ENCODE results near the gene NCAPD2. TPM values are rescaled to one million over a fixed set of nuclear protein-coding genes. Genes with fewer than 3 reads are reported as not detected.

The NCAPD2 gene
- total RNA-seq, 2 donors from 2014 or later, result 19.9 to 26.7 TPM

GRCh38 chr12:6469092-6469491, 24.8 kb upstream of the NCAPD2 start:
- H3K27ac ChIP-seq, result no peak overlapping the region
- no peaks in the 10 kb centered on the region for H3K27me3 ChIP-seq (replicated peaks; ENCODE audit: insufficient read depth)
- DNase-seq (ENCODE audit: low spot score), result no peak
- ATAC-seq (ENCODE audit: insufficient number of reproducible peaks, low FRiP score, low read depth), result no peak
- peaks cover 15 to 23% of the 10 kb centered on the region in 2 donors for H3K4me1 ChIP-seq (ENCODE audit: control insufficient read depth in 1 of 2, low read depth in 2 of 2)
- H3K36me3 ChIP-seq, result peaks cover 9% of the 10 kb centered on the region
- no peak for TF ChIP-seq CTCF (IDR thresholded peaks at IDR 0.05)
- peak overlapping the region; percentile 84 for H3K4me3 ChIP-seq
- H3K9me3 ChIP-seq, result no peaks in the 10 kb centered on the region

GRCh38 chr12:6469609-6470374, 24.1 kb upstream of the NCAPD2 start:
- peaks cover 15 to 23% of the 10 kb centered on the region in 2 donors for H3K4me1 ChIP-seq (ENCODE audit: control insufficient read depth in 1 of 2, low read depth in 2 of 2)
- peak overlapping the region; percentile 86 to 90 for H3K27ac ChIP-seq
- H3K9me3 ChIP-seq, result no peaks in the 10 kb centered on the region
- ATAC-seq (ENCODE audit: insufficient number of reproducible peaks, low FRiP score, low read depth) (no peak), DNase-seq (ENCODE audit: low spot score) (no peak)
- no peaks in the 10 kb centered on the region for H3K27me3 ChIP-seq (replicated peaks; ENCODE audit: insufficient read depth)
- no peak for TF ChIP-seq CTCF (IDR thresholded peaks at IDR 0.05)
- H3K4me3 ChIP-seq, result peak overlapping the region; percentile 84
- peaks cover 3% of the 10 kb centered on the region for H3K36me3 ChIP-seq

- Histone ChIP-seq H3K4me1 (ENCODE audit: control insufficient read depth in 1 of 2, low read depth in 2 of 2) (peaks cover 15 to 23% of the 10 kb centered on the region in 2 donors), H3K36me3 (no peaks in the 10 kb centered on the region), H3K9me3 (no peaks in the 10 kb centered on the region), H3K27ac (peak within 1 kb of the TSS; percentile 86 to 90), H3K4me3 (peak within 1 kb of the TSS; percentile 84), H3K27me3 (replicated peaks; ENCODE audit: insufficient read depth) (no peaks in the 10 kb centered on the region)
- ATAC-seq (ENCODE audit: insufficient number of reproducible peaks, low FRiP score, low read depth) (peak; percentile 94), DNase-seq (ENCODE audit: low spot score) (peak; percentile 93)
- TF ChIP-seq CTCF (IDR thresholded peaks at IDR 0.05), result no peak
These were observed 23.3 kb upstream of the NCAPD2 start, which contains the start of gene VAMP1 for GRCh38 chr12:6470375-6471163. Gene VAMP1, minus strand, starts transcription at chr12:6470677. Its CDS starts 146 bp downstream, at chr12:6470531.

GRCh38 chr12:6471989-6472360, 21.9 kb upstream of the NCAPD2 start:
- no peak overlapping the region for H3K27ac ChIP-seq
- H3K9me3 ChIP-seq, result no peaks in the 10 kb centered on the region

More at GRCh38 chr12:6471989-6472360, 21.9 kb upstream of the NCAPD2 start:
- DNase-seq (ENCODE audit: low spot score) (no peak), ATAC-seq (ENCODE audit: insufficient number of reproducible peaks, low FRiP score, low read depth) (no peak)
- H3K4me3 ChIP-seq, result no peak overlapping the region
- TF ChIP-seq CTCF (IDR thresholded peaks at IDR 0.05), result no peak
- peaks cover 15 to 23% of the 10 kb centered on the region in 2 donors for H3K4me1 ChIP-seq (ENCODE audit: control insufficient read depth in 1 of 2, low read depth in 2 of 2)
- H3K27me3 ChIP-seq (replicated peaks; ENCODE audit: insufficient read depth), result no peaks in the 10 kb centered on the region
- no peaks in the 10 kb centered on the region for H3K36me3 ChIP-seq
